ENCODE data around the gene TRIOBP. TPM values are rescaled to one million over a fixed set of nuclear protein-coding genes. Genes with fewer than 3 reads are reported as not detected.
A peak's percentile ranks its signal among the peaks of the same experiment; 100 is the strongest.

The TRIOBP gene
- total RNA-seq, 1 experiment from 2014 or later: 28.7 TPM

DNA sequence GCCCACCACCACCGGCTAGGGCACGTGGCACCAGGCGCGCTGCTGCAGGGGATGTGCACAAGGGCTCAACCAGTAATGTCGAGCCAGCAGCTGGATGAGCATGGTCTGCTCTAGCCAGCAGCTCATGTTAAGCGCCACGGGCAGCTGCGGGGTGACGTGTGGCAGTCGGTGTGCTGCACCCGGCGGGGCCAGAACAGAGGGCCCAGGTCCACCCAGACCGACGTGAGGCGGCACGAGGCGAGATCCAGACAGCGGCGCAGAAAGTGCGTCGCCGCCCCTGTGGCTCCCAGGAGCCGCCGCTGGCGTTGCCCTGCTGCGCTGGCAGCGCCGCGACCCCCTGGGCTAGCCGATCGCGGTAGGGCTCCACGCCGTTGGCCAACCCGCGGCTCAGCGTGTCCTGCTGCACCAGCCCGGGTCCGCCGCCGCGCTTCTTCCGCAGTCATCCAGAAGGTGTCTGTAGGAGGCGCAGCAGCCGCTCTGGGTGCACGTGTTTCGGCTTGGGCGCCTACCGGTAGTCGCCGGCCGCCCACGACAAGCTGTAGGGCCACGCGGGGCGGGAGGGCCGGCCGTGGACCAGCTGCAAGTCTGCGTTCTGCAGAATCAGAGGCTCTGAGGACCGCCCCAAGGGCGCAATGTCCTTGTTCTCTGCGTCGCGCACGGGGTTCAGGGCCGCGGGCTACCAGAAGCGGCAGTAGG lies 121.7 kb downstream of the TRIOBP start:
- H3K27me3 ChIP-seq (replicated peaks; ENCODE audit: insufficient read depth, low read depth, low read length, poor library complexity): no peaks in the 10 kb centered on the region
- H3K27ac ChIP-seq (ENCODE audit: low read depth, low read length, poor library complexity, severe bottlenecking): no peak overlapping the region
- CTCF ChIA-PET: interaction anchor here (0.6 to 2.7 kb wide), 7 partner anchors 11 to 147 kb away, joined by 3 to 13 read pairs (median 4); partner anchors contain the start of genes ANKRD54 and GCAT
- no peak for TF ChIP-seq EZH2 (IDR thresholded peaks at IDR 0.05; ENCODE audit: borderline replicate concordance, low read depth, low read length, poor library complexity, severe bottlenecking)
- TF ChIP-seq, protein P1, sequence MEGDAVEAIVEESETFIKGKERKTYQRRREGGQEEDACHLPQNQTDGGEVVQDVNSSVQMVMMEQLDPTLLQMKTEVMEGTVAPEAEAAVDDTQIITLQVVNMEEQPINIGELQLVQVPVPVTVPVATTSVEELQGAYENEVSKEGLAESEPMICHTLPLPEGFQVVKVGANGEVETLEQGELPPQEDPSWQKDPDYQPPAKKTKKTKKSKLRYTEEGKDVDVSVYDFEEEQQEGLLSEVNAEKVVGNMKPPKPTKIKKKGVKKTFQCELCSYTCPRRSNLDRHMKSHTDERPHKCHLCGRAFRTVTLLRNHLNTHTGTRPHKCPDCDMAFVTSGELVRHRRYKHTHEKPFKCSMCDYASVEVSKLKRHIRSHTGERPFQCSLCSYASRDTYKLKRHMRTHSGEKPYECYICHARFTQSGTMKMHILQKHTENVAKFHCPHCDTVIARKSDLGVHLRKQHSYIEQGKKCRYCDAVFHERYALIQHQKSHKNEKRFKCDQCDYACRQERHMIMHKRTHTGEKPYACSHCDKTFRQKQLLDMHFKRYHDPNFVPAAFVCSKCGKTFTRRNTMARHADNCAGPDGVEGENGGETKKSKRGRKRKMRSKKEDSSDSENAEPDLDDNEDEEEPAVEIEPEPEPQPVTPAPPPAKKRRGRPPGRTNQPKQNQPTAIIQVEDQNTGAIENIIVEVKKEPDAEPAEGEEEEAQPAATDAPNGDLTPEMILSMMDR (conservative IDR thresholded peaks at IDR 0.05; ENCODE audit: low read depth, low read length): peak; percentile 47
- BruUV-seq (replicated peaks): no TSS peak
- POLR2A ChIA-PET (ENCODE audit: low non-redundant PET): interaction anchor here (0.7 kb wide), 1 partner anchor 11 kb away, joined by 3 read pairs; the partner anchor contains the start of gene GCAT
- H3K9me3 ChIP-seq (ENCODE audit: low read depth, low read length, poor library complexity, severe bottlenecking): no peaks in the 10 kb centered on the region
- peaks cover 15% of the 10 kb centered on the region for H3K4me1 ChIP-seq (ENCODE audit: insufficient read depth, low read length, poor library complexity, severe bottlenecking)
- H3K4me3 ChIP-seq (ENCODE audit: low read depth, low read length, poor library complexity, severe bottlenecking): peak overlapping the region; percentile 34
- peak; percentile 64 for DNase-seq (ENCODE audit: low spot score)
- intact Hi-C loops (cut with micrococcal nuclease; ENCODE audit: unreplicated experiment): loop anchor here (5.0 kb wide), 1 partner anchor 44 kb away; no protein-coding TSS in a partner anchor
- H3K36me3 ChIP-seq (ENCODE audit: insufficient read depth, low read length, poor library complexity, severe bottlenecking): no peaks in the 10 kb centered on the region

- BruUV-seq (replicated peaks): no TSS peak
- Histone ChIP-seq H3K27me3 (replicated peaks; ENCODE audit: insufficient read depth, low read depth, low read length, poor library complexity) (no peaks in the 10 kb centered on the region), H3K4me1 (ENCODE audit: insufficient read depth, low read length, poor library complexity, severe bottlenecking) (peaks cover 15% of the 10 kb centered on the region), H3K27ac (ENCODE audit: low read depth, low read length, poor library complexity, severe bottlenecking) (no peak overlapping the region), H3K36me3 (ENCODE audit: insufficient read depth, low read length, poor library complexity, severe bottlenecking) (no peaks in the 10 kb centered on the region), H3K9me3 (ENCODE audit: low read depth, low read length, poor library complexity, severe bottlenecking) (no peaks in the 10 kb centered on the region), H3K4me3 (ENCODE audit: low read depth, low read length, poor library complexity, severe bottlenecking) (no peak overlapping the region)
- CTCF ChIA-PET: interaction anchor here (0.6 to 2.7 kb wide), 4 partner anchors 44 to 146 kb away, joined by 3 to 13 read pairs (median 6); no protein-coding TSS in a partner anchor
- POLR2A ChIA-PET (ENCODE audit: low non-redundant PET): interaction anchor here (0.7 kb wide), 1 partner anchor 12 kb away, joined by 3 read pairs; the partner anchor contains the start of gene GCAT
- TF ChIP-seq, protein P1 (conservative IDR thresholded peaks at IDR 0.05; ENCODE audit: low read depth, low read length): no peak
- TF ChIP-seq EZH2 (IDR thresholded peaks at IDR 0.05; ENCODE audit: borderline replicate concordance, low read depth, low read length, poor library complexity, severe bottlenecking): no peak
- DNase-seq (ENCODE audit: low spot score): no peak
- intact Hi-C loops (cut with micrococcal nuclease; ENCODE audit: unreplicated experiment): loop anchor here (5.0 kb wide), 1 partner anchor 43 kb away; no protein-coding TSS in a partner anchor
Measured at GRCh38 chr22:37819105-37819433, 122.2 kb downstream of the TRIOBP start.

DNA sequence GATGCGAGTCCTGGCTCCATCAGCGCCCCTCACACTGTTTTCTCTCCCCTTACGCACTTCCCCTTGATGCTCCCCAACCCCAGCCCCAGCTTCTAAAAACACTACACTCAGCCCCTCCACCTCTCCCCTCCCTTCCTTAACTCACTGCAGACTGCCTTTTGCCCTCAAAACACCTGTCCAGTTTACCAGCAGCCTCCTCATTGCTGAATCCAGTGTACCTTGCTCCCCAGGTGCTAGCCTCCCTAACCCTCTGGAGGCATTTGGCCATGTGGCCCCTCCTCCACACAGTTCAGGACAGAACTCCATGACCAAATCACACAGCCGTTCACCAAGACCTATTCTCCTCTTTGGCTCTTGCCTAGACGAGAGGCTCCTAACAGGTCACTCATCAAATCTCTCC lies 123.5 kb downstream of the TRIOBP start:
- BruUV-seq (replicated peaks): no TSS peak
- H3K4me1 ChIP-seq (ENCODE audit: insufficient read depth, low read length, poor library complexity, severe bottlenecking): peaks cover 15% of the 10 kb centered on the region
- intact Hi-C loops (cut with micrococcal nuclease; ENCODE audit: unreplicated experiment): no loop called here
- no peak overlapping the region for H3K4me3 ChIP-seq (ENCODE audit: low read depth, low read length, poor library complexity, severe bottlenecking)
- no peaks in the 10 kb centered on the region for H3K27me3 ChIP-seq (replicated peaks; ENCODE audit: insufficient read depth, low read depth, low read length, poor library complexity)
- DNase-seq (ENCODE audit: low spot score): no peak
- ChIA-PET POLR2A (ENCODE audit: low non-redundant PET) (no interaction called here), CTCF (interaction anchor here (0.6 kb wide), 1 partner anchor 163 kb away, joined by 4 read pairs; no protein-coding TSS in a partner anchor)
- H3K27ac ChIP-seq (ENCODE audit: low read depth, low read length, poor library complexity, severe bottlenecking): no peak overlapping the region
- H3K36me3 ChIP-seq (ENCODE audit: insufficient read depth, low read length, poor library complexity, severe bottlenecking): no peaks in the 10 kb centered on the region
- H3K9me3 ChIP-seq (ENCODE audit: low read depth, low read length, poor library complexity, severe bottlenecking): no peaks in the 10 kb centered on the region
- no peak for TF ChIP-seq EZH2 (IDR thresholded peaks at IDR 0.05; ENCODE audit: borderline replicate concordance, low read depth, low read length, poor library complexity, severe bottlenecking)
- TF ChIP-seq, protein P1 (conservative IDR thresholded peaks at IDR 0.05; ENCODE audit: low read depth, low read length): no peak
